H1 (cell line): Measurements from ENCODE around the gene THAP4. TPM values are rescaled to one million over a fixed set of nuclear protein-coding genes. Genes with fewer than 3 reads are reported as not detected.

Experiments
- CTCF ChIA-PET: fragments of 300-600 bp; sonication (Branson Sonifier 250); formaldehyde crosslinking; loops from one replicate; lab custom pipeline; 2021; ENCODE audit not compliant: partially characterized antibody; lab: Charles Lee
- POLR2A ChIA-PET: fragments of 300-600 bp; sonication (Branson Sonifier 250); formaldehyde crosslinking; loops from one replicate; lab custom pipeline; 2021; ENCODE audit warnings: inconsistent platforms; ENCODE audit not compliant: partially characterized antibody; lab: Charles Lee
- DNase-seq, 2 experiments: peaks; one replicate each; pipeline versions ENCODE4 v3.0.0 to v3.0.0-alpha.2; 2010 to 2022; ENCODE audit warnings: low spot score in 2 of 2, low read depth in 1 of 2, mixed read lengths in 1 of 2
- FAIRE-seq: peaks from 2 replicates; lab custom pipeline; 2011; peaks lifted over from hg19 to GRCh38; lab: Jason Lieb, UNC
- H2AFZ ChIP-seq: 2 replicates; pipeline ENCODE4 v1.8.1; 2012; ENCODE audit warnings: low read length, inconsistent platforms
- H2AK5ac ChIP-seq: 2 replicates; pipeline ENCODE4 v1.6.1; 2013; ENCODE audit warnings: low read depth, low read length
- H2BK120ac ChIP-seq: replicated peaks from 2 replicates; pipeline ENCODE3; 2013; ENCODE audit warnings: low read depth, low read length, inconsistent platforms
- H2BK12ac ChIP-seq: 2 replicates; pipeline ENCODE4 v1.6.1; 2013; ENCODE audit warnings: low read depth, low read length
- H2BK15ac ChIP-seq: 2 replicates; pipeline ENCODE4 v1.6.1; 2013; ENCODE audit warnings: low read length
- H2BK20ac ChIP-seq: 2 replicates; pipeline ENCODE4 v1.6.1; 2013; ENCODE audit warnings: low read length
- H2BK5ac ChIP-seq: 2 replicates; pipeline ENCODE4 v1.6.1; 2013; ENCODE audit warnings: low read depth, low read length
- H3K14ac ChIP-seq: 2 replicates; pipeline ENCODE4 v1.6.1; 2013; ENCODE audit warnings: inconsistent platforms; ENCODE audit not compliant: insufficient read length
- H3K18ac ChIP-seq: 2 replicates; pipeline ENCODE4 v1.6.1; 2013; ENCODE audit warnings: low read length; ENCODE audit errors: extremely low read depth
- H3K23ac ChIP-seq: 2 replicates; pipeline ENCODE4 v1.6.1; 2013; ENCODE audit warnings: inconsistent platforms; ENCODE audit not compliant: insufficient read length
- H3K23me2 ChIP-seq: 2 replicates; pipeline ENCODE4 v1.6.1; 2013; ENCODE audit warnings: low read depth, low read length
- H3K27ac ChIP-seq: 2 replicates; pipeline ENCODE4 v1.6.1; 2011; ENCODE audit warnings: low read depth, low read length, inconsistent platforms
- H3K27me3 ChIP-seq, 4 experiments: replicated peaks in 1 of 4; 1 replicate in 1 of 4; 2 replicates in 3 of 4; pipeline versions ENCODE4 v1.6.1 to v1.8.1; 2011 to 2013; ENCODE audit warnings: low read length in 3 of 4, mild to moderate bottlenecking in 3 of 4, inconsistent platforms in 2 of 4, mixed read lengths in 2 of 4, moderate library complexity in 1 of 4; ENCODE audit not compliant: control insufficient read depth in 3 of 4, insufficient read depth in 3 of 4; ENCODE audit errors: extremely low read depth in 1 of 4
- H3K36me3 ChIP-seq, 4 experiments: 2 replicates each; pipeline versions ENCODE4 v1.6.1 to v1.8.1; 2011 to 2013; ENCODE audit warnings: mild to moderate bottlenecking in 4 of 4, low read length in 3 of 4, moderate library complexity in 2 of 4, control low read depth in 1 of 4, inconsistent platforms in 1 of 4; ENCODE audit not compliant: insufficient read depth in 4 of 4, control insufficient read depth in 2 of 4
- H3K4ac ChIP-seq: replicated peaks from 2 replicates; pipeline ENCODE3; 2013; ENCODE audit warnings: low read length, low read depth, mixed read lengths, inconsistent platforms; ENCODE audit not compliant: insufficient read length
- H3K4me1 ChIP-seq, 4 experiments: replicated peaks in 1 of 4; 1 replicate in 1 of 4; 2 replicates in 3 of 4; pipeline versions ENCODE4 v1.6.1 to v1.8.1; 2011 to 2013; ENCODE audit warnings: low read length in 3 of 4, inconsistent platforms in 2 of 4, mixed read lengths in 1 of 4; ENCODE audit not compliant: insufficient read depth in 4 of 4, control insufficient read depth in 3 of 4
- H3K4me2 ChIP-seq, 2 experiments: 2 replicates each; pipeline versions ENCODE4 v1.6.1 to v1.8.1; 2011 to 2013; ENCODE audit warnings: low read depth in 2 of 2, low read length in 2 of 2, control low read depth in 1 of 2, inconsistent platforms in 1 of 2, mild to moderate bottlenecking in 1 of 2; ENCODE audit not compliant: insufficient read depth in 1 of 2
- H3K4me3 ChIP-seq, 4 experiments: fragments of 200-600, 300-600 bp in 1 of 4; sonication (generic), shearing (Covaris generic), sonication (Bioruptor Twin) in 1 of 4; 2 replicates each; pipeline versions ENCODE4 v1.5.1 to v1.8.1; 2011 to 2016; ENCODE audit warnings: low read length in 4 of 4, low read depth in 3 of 4, control low read depth in 2 of 4, inconsistent platforms in 2 of 4, mild to moderate bottlenecking in 2 of 4, mixed read lengths in 1 of 4, moderate library complexity in 1 of 4; ENCODE audit not compliant: insufficient read depth in 2 of 4; ENCODE audit errors: extremely low read depth in 1 of 4
- H3K56ac ChIP-seq: replicated peaks from 2 replicates; pipeline ENCODE3; 2013; ENCODE audit warnings: low read depth, mild to moderate bottlenecking, mixed read lengths, low read length, inconsistent platforms; ENCODE audit not compliant: insufficient read length
- H3K79me1 ChIP-seq: 2 replicates; pipeline ENCODE4 v1.6.1; 2013; ENCODE audit warnings: low read depth, low read length, control low read depth
- H3K79me2 ChIP-seq, 2 experiments: 2 replicates each; pipeline versions ENCODE4 v1.6.1 to v1.8.1; 2012 to 2013; ENCODE audit warnings: low read length in 2 of 2, mild to moderate bottlenecking in 2 of 2, inconsistent platforms in 1 of 2; ENCODE audit not compliant: insufficient read depth in 2 of 2, control insufficient read depth in 1 of 2
- H3K9ac ChIP-seq, 4 experiments: replicated peaks in 1 of 4; 1 replicate in 1 of 4; 2 replicates in 3 of 4; pipeline versions ENCODE4 v1.6.1 to v1.8.1; 2011 to 2013; ENCODE audit warnings: low read depth in 3 of 4, low read length in 3 of 4, control low read depth in 2 of 4, mild to moderate bottlenecking in 2 of 4, moderate library complexity in 2 of 4, inconsistent platforms in 1 of 4; ENCODE audit errors: extremely low read depth in 1 of 4
- H3K9me3 ChIP-seq, 2 experiments: 2 replicates each; pipeline versions ENCODE4 v1.6.1 to v1.8.1; 2012 to 2013; ENCODE audit warnings: mild to moderate bottlenecking in 2 of 2, moderate library complexity in 2 of 2, control low read depth in 1 of 2, inconsistent platforms in 1 of 2, low read depth in 1 of 2, low read length in 1 of 2, mixed read lengths in 1 of 2; ENCODE audit not compliant: insufficient read depth in 2 of 2
- H4K20me1 ChIP-seq, 2 experiments: replicated peaks in 1 of 2; 2 replicates each; pipeline versions ENCODE3 to v1.8.1; 2011 to 2013; ENCODE audit warnings: inconsistent platforms in 2 of 2, low read length in 2 of 2, mild to moderate bottlenecking in 1 of 2; ENCODE audit not compliant: insufficient read depth in 2 of 2, control insufficient read depth in 1 of 2
- H4K5ac ChIP-seq: 2 replicates; pipeline ENCODE4 v1.6.1; 2013; ENCODE audit warnings: low read length, low read depth, mixed read lengths, inconsistent platforms; ENCODE audit not compliant: insufficient read length
- H4K8ac ChIP-seq: 2 replicates; pipeline ENCODE4 v1.8.0; 2013; ENCODE audit warnings: mild to moderate bottlenecking, moderate library complexity, low read length, inconsistent platforms; ENCODE audit not compliant: insufficient read depth; ENCODE audit errors: extremely low read depth
- H4K91ac ChIP-seq: replicated peaks from 2 replicates; pipeline ENCODE3; 2013; ENCODE audit warnings: low read length, mixed read lengths, inconsistent platforms; ENCODE audit not compliant: insufficient read length
- ATF2 ChIP-seq: IDR thresholded peaks from 2 replicates; pipeline ENCODE4 v1.6.1; 2012; ENCODE audit warnings: low read length, inconsistent platforms
- CREB1 ChIP-seq: IDR thresholded peaks from 2 replicates; pipeline ENCODE4 v1.6.1; 2012; ENCODE audit warnings: inconsistent platforms
- POLR2AphosphoS5 ChIP-seq: IDR thresholded peaks from 2 replicates; pipeline ENCODE4 v1.6.1; 2011; ENCODE audit warnings: low read depth, low read length
- WGBS, 2 experiments: shearing (Covaris generic) in 1 of 2; methylation state at CpG; one replicate each; pipeline versions ENCODE4 v1.1.6 to v1.1.7; 2013 to 2015; ENCODE audit warnings: low lambda C conversion rate in 2 of 2, mixed read lengths in 2 of 2, inconsistent platforms in 1 of 2, low coverage in 1 of 2, missing lambda C conversion rate in 1 of 2; ENCODE audit not compliant: insufficient replicate concordance in 2 of 2, insufficient coverage in 1 of 2, insufficient read length in 1 of 2; ENCODE audit errors: extremely low coverage in 1 of 2, missing lambda C conversion rate in 1 of 2; 5-methylcytosine and 5-hydroxymethylcytosine counted together
- polyA plus RNA-seq, 7 experiments: library from polyadenylated mRNA; depleted of rRNA in 3 of 7; stranded (reverse) in 5 of 7; unstranded in 2 of 7; fragments of >200 nt in 5 of 7; fragments of 200-250 nt in 2 of 7; gene quantifications; 1 replicate in 5 of 7; 2 replicates in 1 of 7; 4 replicates in 1 of 7; pipeline versions ENCODE4 v1.2.1 to v1.2.3, GENCODE V29; 2011 to 2013; ENCODE audit warnings: missing spikeins in 2 of 7, mixed read lengths in 2 of 7
- total RNA-seq: library from RNA; stranded (reverse); fragmentation: NEBNext Ultra II Directional; extraction: Animal tissue kit (Norgen Biotek cat#: 25700); gene quantifications from 2 replicates; pipeline ENCODE4 v1.2.1, GENCODE V29; 2021

THAP4 gene
- total and polyA plus RNA-seq, 2 of the 8 experiments (the other 6 are each of a cell fraction or from before 2014, with no cell fraction given): 78.9 to 83.6 TPM

DNA sequence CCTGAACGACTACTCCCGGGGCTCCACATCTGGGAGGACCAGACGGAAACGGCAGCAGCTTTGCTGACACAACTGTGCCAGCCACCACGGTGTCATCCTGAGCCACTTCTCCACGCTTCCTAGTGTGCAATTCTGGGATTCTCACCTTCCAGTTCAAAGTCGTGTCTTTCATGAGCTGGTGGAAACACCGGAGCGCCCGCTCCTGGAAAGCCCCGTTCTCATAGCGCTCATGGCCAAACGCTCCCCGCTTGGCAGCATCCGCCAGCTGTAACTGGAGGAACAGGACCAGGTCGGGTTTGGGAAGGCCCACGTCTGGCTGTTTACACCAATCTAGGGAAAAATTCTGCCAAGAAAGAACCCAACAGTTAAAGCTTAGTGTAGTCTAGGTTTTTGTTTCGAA lies 41.3 kb upstream of the THAP4 start:
- H3K4ac ChIP-seq: no peak overlapping the region
- peaks cover 3% of the 10 kb centered on the region; the same call in 1 of the 2 replicates for H3K79me1 ChIP-seq
- no peak overlapping the region for H2BK15ac ChIP-seq
- H3K36me3 ChIP-seq: peaks cover 16 to 49% (median 28%) of the 10 kb centered on the region in 4 experiments; a peak in 7 of 8 replicates
- H3K9me3 ChIP-seq: no peaks in the 10 kb centered on the region
- H3K4me3 ChIP-seq: no peak overlapping the region
- 94% methylated on average over 18 of the region's 18 CpGs; no CpG with 5 or more reads in 1 of the 2 experiments for WGBS, 2 experiments
- no peak overlapping the region for H2BK120ac ChIP-seq
- TF ChIP-seq CREB1: no peak
- TF ChIP-seq ATF2: no peak
- no peak for TF ChIP-seq POLR2AphosphoS5
- H4K91ac ChIP-seq: no peak overlapping the region
- H3K14ac ChIP-seq: no peak overlapping the region
- no peak overlapping the region for H2BK5ac ChIP-seq
- no peak for FAIRE-seq
- no peaks in the 10 kb centered on the region for H3K4me1 ChIP-seq
- no peak overlapping the region for H3K4me2 ChIP-seq
- no peak overlapping the region for H4K5ac ChIP-seq
- CTCF ChIA-PET: interaction anchor here (1.1 to 2.9 kb wide), 2 partner anchors 13 to 200 kb away, joined by 5 to 11 read pairs; no protein-coding TSS in a partner anchor
- no peak overlapping the region for H4K8ac ChIP-seq
- H4K20me1 ChIP-seq: peaks cover 7 to 21% of the 10 kb centered on the region in 2 experiments
- no peak overlapping the region for H2AK5ac ChIP-seq
- no peak for DNase-seq
- H3K18ac ChIP-seq: no peak overlapping the region
- no peak overlapping the region for H3K23ac ChIP-seq
- no peaks in the 10 kb centered on the region for H3K23me2 ChIP-seq
- H3K9ac ChIP-seq: no peak overlapping the region
- H3K27me3 ChIP-seq: no peaks in the 10 kb centered on the region
- peaks cover 0 to 4% of the 10 kb centered on the region in 2 experiments; a peak in 1 of 4 replicates for H3K79me2 ChIP-seq
- H3K27ac ChIP-seq: no peak overlapping the region
- H2BK20ac ChIP-seq: no peak overlapping the region
- no peak overlapping the region for H2BK12ac ChIP-seq
- H2AFZ ChIP-seq: no peak overlapping the region
- POLR2A ChIA-PET: interaction anchor here (0.6 to 20.2 kb wide), 6 partner anchors 8 to 36 kb away, joined by 3 to 265 read pairs (median 12); partner anchors contain the start of genes DTYMK and ING5
- no peak overlapping the region for H3K56ac ChIP-seq
